C4-2B (cell line): ENCODE measurements around the gene NFATC2.
A peak's percentile ranks its signal among the peaks of the same experiment; 100 is the strongest.

Experiments
- H3K27ac ChIP-seq: fragments of 450-650 bp; 2 replicates; pipeline ENCODE4 v1.5.1; 2017
- CTCF ChIP-seq: fragments of 450-650 bp; conservative IDR thresholded peaks from 2 replicates; pipeline ENCODE4 v1.5.1; 2017; ENCODE audit warnings: mild to moderate bottlenecking
- ZFX ChIP-seq: fragments of 450-650 bp; IDR thresholded peaks from 2 replicates; pipeline ENCODE4 v1.6.1; 2017

Gene NFATC2

GRCh38 chr20:51458751-51459439 is 83.6 kb downstream of the NFATC2 start:
- TF ChIP-seq ZFX (no peak), CTCF (no peak)
- H3K27ac ChIP-seq: no peak overlapping the region

GRCh38 chr20:51457533-51457932 is 85.0 kb downstream of the NFATC2 start:
- no peak overlapping the region for H3K27ac ChIP-seq
- TF ChIP-seq CTCF (no peak), ZFX (no peak)

- H3K27ac ChIP-seq: peak overlapping the region; percentile 36
- TF ChIP-seq ZFX: no peak
- TF ChIP-seq CTCF: no peak
Observed at GRCh38 chr20:51456511-51457509, 85.7 kb downstream of the NFATC2 start.

- no peak for TF ChIP-seq CTCF
- TF ChIP-seq ZFX: no peak
- no peak overlapping the region for H3K27ac ChIP-seq
Observed at GRCh38 chr20:51454250-51454865, 88.2 kb downstream of the NFATC2 start.

- no peak for TF ChIP-seq CTCF
- H3K27ac ChIP-seq: no peak overlapping the region
Observed at GRCh38 chr20:51452734-51453365, 89.7 kb downstream of the NFATC2 start.

- TF ChIP-seq CTCF: no peak
- TF ChIP-seq ZFX: no peak
- no peak overlapping the region for H3K27ac ChIP-seq
Observed at GRCh38 chr20:51452091-51452613, 90.4 kb downstream of the NFATC2 start.
